ENCODE data around the gene SLC39A5.

- no peak for TF ChIP-seq TCF7L2 (IDR thresholded peaks at IDR 0.05; ENCODE audit: low read depth, low read length)
- no peak for TF ChIP-seq MAX (IDR thresholded peaks at IDR 0.05)
- TF ChIP-seq, protein P1, sequence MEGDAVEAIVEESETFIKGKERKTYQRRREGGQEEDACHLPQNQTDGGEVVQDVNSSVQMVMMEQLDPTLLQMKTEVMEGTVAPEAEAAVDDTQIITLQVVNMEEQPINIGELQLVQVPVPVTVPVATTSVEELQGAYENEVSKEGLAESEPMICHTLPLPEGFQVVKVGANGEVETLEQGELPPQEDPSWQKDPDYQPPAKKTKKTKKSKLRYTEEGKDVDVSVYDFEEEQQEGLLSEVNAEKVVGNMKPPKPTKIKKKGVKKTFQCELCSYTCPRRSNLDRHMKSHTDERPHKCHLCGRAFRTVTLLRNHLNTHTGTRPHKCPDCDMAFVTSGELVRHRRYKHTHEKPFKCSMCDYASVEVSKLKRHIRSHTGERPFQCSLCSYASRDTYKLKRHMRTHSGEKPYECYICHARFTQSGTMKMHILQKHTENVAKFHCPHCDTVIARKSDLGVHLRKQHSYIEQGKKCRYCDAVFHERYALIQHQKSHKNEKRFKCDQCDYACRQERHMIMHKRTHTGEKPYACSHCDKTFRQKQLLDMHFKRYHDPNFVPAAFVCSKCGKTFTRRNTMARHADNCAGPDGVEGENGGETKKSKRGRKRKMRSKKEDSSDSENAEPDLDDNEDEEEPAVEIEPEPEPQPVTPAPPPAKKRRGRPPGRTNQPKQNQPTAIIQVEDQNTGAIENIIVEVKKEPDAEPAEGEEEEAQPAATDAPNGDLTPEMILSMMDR (CRISPR knock-in tag; IDR thresholded peaks at IDR 0.05), result no peak
- TF ChIP-seq CHCHD3 (CRISPR knock-in tag; IDR thresholded peaks at IDR 0.05), result no peak
- TF ChIP-seq POLR2A (IDR thresholded peaks at IDR 0.05; ENCODE audit: insufficient read depth in 1 of 2, low read depth in 2 of 2, low read length in 2 of 2), result no peak
- TF ChIP-seq NR1H2 (CRISPR knock-in tag; IDR thresholded peaks at IDR 0.05; ENCODE audit: borderline replicate concordance, low read depth), result no peak
- TF ChIP-seq KDM1A (CRISPR knock-in tag; IDR thresholded peaks at IDR 0.05), result no peak
- no peak for TF ChIP-seq ZNF781 (CRISPR knock-in tag; IDR thresholded peaks at IDR 0.05; ENCODE audit: borderline replicate concordance, not compliant biosample characterization)
Measured at GRCh38 chr12:56242986-56243385, 13.1 kb downstream of the SLC39A5 start.

All from HepG2 (cell line).